ENCODE measurements around the gene NDUFB4.

- no peak for TF ChIP-seq CTCF (conservative IDR thresholded peaks at IDR 0.05; ENCODE audit: low read length)
- TF ChIP-seq EZH2phosphoT487 (IDR thresholded peaks at IDR 0.05; ENCODE audit: borderline replicate concordance) = no peak
These were observed 32.6 kb upstream of the NDUFB4 start for GRCh38 chr3:120563356-120564022.
